GM18951 (cell line): Measurements from ENCODE around the gene PRELID3B.
A peak's percentile ranks its signal among the peaks of the same experiment; 100 is the strongest.
"Not testable (repeated sequence)": the region's sequence is repeated elsewhere in the genome, so short reads cannot be mapped to it uniquely, and the experiment has no call there.

ENCODE experiments used
- POLR2A ChIP-seq: IDR thresholded peaks from 4 replicates; pipeline ENCODE4 v1.6.1; 2011; ENCODE audit warnings: mild to moderate bottlenecking; ENCODE audit not compliant: insufficient read length, insufficient read depth; ENCODE audit errors: extremely low read depth
- in situ Hi-C: fragments of 300-500 bp; cut with MboI; formaldehyde crosslinking; loops from one replicate; pipeline ENCODE4 v1.12.0; 2022; ENCODE audit warnings: low sequenced_read_pairs, mixed read lengths, inconsistent platforms; ENCODE audit not compliant: unreplicated experiment

Gene PRELID3B

GRCh38 chr20:59042796-59043631 is 428 bp upstream of the PRELID3B start:
- peak; percentile 91 for TF ChIP-seq POLR2A
- in situ Hi-C loops, result no loop called here

GRCh38 chr20:59041487-59041886 is 1.1 kb downstream of the PRELID3B start:
- in situ Hi-C loops, result not testable (repeated sequence)

- in situ Hi-C loops, result no loop called here
- TF ChIP-seq POLR2A, result no peak
Observed at GRCh38 chr20:59040667-59041066, 1.9 kb downstream of the PRELID3B start.

- in situ Hi-C loops, result no loop called here
- TF ChIP-seq POLR2A, result no peak
Observed at GRCh38 chr20:59039233-59039632, 3.4 kb downstream of the PRELID3B start.

GRCh38 chr20:59037386-59037785 is 5.2 kb downstream of the PRELID3B start:
- no peak for TF ChIP-seq POLR2A
- in situ Hi-C loops, result no loop called here

GRCh38 chr20:59035381-59035780 is 7.2 kb downstream of the PRELID3B start:
- no peak for TF ChIP-seq POLR2A
- in situ Hi-C loops, result no loop called here

GRCh38 chr20:59033616-59034165 is 8.9 kb downstream of the PRELID3B start:
- no peak for TF ChIP-seq POLR2A
- in situ Hi-C loops, result no loop called here

- no peak for TF ChIP-seq POLR2A
- in situ Hi-C loops, result no loop called here
Observed at GRCh38 chr20:59033093-59033492, 9.5 kb downstream of the PRELID3B start.

GRCh38 chr20:59032713-59033059 is 9.9 kb downstream of the PRELID3B start:
- TF ChIP-seq POLR2A, result no peak
- in situ Hi-C loops, result no loop called here

- TF ChIP-seq POLR2A, result peak; percentile 92
- in situ Hi-C loops, result no loop called here
Observed at GRCh38 chr20:59032023-59032712, 10.4 kb downstream of the PRELID3B start, which contains the start of gene ATP5F1E. Gene ATP5F1E, minus strand, starts transcription at chr20:59032335. Its CDS starts 84 bp downstream, at chr20:59032251.

GRCh38 chr20:59031564-59032022 is 11.0 kb downstream of the PRELID3B start:
- in situ Hi-C loops, result no loop called here
- TF ChIP-seq POLR2A, result no peak

GRCh38 chr20:59030911-59031563 is 11.5 kb downstream of the PRELID3B start:
- no peak for TF ChIP-seq POLR2A
- in situ Hi-C loops, result no loop called here

- in situ Hi-C loops, result no loop called here
- TF ChIP-seq POLR2A, result no peak
Observed at GRCh38 chr20:59028812-59029211, 13.8 kb downstream of the PRELID3B start.

GRCh38 chr20:59027741-59028320 is 14.8 kb downstream of the PRELID3B start:
- in situ Hi-C loops, result no loop called here
- TF ChIP-seq POLR2A, result no peak
